HG02678 (cell line): ENCODE measurements around the gene GRIK4.
"Not testable (repeated sequence)": the region's sequence is repeated elsewhere in the genome, so short reads cannot be mapped to it uniquely, and the experiment has no call there.

Source experiments
- ATAC-seq: cut with Tn5 transposase; IDR thresholded peaks from one replicate; pipeline ENCODE4 v1.9.1; 2021; ENCODE audit warnings: mild to moderate bottlenecking, moderate library complexity; ENCODE audit not compliant: unreplicated experiment

Gene GRIK4

GRCh38 chr11:120722524-120722923 is 211.0 kb downstream of the GRIK4 start:
- ATAC-seq, result no peak

DNA sequence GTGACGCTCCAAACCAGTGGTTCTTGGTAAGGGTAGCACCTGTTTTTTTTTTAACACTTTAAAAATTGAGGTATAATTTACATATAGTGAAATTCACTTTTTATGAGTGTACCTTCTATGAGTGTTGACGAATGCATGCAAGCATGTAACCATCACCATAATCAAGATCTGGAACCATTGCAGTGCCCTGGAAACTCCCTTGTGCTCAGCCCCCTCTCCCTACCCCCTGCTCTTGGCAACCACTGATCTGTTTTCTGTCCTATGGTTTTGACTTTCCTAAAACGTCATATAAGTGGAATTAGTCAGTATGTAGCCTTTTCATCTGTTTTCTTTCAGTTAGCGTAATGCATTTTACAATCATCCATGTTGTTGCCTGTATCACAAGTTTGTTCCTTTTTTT is 212.2 kb downstream of the GRIK4 start:
- no peak for ATAC-seq

DNA sequence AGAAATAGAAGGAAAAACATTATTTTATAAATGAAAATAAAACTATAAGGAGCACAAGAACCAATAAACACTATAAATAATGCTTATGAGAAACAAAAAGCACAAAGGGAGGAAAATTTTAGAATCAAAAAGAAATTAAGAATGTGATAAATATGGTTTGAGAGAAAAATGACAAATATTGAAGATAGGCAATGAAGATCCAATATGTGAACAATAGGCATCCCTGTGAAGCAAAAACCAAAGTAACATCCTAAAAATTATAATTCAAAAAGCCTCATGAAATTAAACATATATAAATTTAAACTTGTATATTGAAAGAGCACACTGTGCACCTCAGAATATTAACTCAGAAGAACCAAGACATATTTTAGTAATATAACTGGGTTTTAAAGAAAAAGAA is 216.2 kb downstream of the GRIK4 start:
- ATAC-seq, result no peak

DNA sequence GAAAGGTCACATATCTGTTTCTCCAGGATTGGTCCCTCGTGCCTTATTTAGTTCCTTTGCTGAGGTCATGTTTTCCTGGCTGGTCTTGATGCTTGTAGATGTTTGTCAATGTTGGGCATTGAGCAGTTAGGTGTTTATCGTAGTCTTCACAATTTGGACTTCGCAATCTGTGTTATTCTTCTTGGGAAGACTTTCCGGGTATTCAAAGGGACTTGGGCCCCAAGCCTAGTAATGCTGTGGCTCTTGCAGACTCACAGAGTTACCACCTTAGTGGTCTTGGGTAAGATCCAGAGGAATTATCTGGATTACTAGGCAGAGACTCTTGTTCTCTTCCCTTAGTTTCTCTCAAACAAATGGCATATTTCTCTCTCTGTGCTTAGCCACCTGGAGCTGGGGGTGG is 223.5 kb downstream of the GRIK4 start:
- no peak for ATAC-seq

GRCh38 chr11:120738516-120739046 is 227.0 kb downstream of the GRIK4 start:
- no peak for ATAC-seq

DNA sequence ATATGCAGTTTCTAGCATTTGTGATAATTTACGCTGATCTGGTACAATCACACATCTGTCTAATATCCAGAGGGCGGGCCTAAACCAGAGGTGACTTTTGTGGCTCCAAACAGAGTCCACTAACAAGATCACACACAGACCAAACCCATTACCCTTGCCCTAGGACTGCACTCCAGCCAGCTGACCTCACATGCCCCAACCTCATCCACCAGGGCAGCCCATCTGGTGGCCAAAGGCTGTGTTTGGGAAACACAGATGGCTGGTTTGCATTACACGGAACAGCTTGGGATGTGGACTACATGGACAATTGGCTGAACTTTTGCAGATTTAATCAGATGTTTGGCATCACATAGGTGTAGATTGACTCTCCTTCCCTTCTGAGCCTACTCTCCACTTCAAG is 228.2 kb downstream of the GRIK4 start:
- ATAC-seq, result no peak

DNA sequence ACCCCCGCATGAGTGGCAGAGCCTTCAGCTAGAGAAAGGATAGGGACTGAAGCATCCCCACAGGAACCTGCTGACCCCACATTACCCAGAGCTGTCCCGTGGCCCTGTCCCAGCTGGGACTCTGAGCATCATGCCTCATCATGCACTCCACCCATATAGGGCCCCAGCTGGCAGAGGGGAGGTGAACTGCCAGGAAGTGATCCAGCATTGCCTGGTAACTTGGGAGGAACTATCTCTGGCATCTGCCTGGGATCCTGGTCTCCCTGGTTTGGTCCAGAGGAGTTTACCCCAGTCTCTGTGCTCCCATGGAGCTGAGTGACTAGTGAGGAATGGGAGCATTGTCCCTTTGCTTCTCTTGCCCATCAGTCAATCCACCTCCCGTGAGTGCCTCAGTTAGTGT is 228.8 kb downstream of the GRIK4 start:
- ATAC-seq, result no peak

- no peak for ATAC-seq
Observed at GRCh38 chr11:120744016-120744994, 232.8 kb downstream of the GRIK4 start.

DNA sequence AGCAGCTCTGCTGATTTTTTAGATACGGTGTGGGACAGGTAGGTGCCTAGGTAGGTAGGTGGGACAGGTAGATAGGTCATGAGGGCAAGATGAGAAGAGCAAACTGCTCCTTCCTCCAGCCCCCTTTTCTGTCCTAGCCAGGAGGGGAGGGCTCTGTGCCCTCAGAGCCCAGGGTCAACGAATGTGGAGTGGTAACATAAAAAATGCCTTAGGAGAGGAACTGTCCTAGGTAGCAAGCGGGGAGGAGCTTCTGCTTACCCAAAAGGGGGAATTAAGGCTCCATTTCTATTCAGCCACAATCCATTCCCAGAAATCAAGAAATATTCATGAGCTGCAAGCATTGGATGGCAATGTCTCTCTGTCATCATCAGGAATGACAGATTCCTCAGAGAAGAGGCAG is 234.8 kb downstream of the GRIK4 start:
- ATAC-seq, result no peak

DNA sequence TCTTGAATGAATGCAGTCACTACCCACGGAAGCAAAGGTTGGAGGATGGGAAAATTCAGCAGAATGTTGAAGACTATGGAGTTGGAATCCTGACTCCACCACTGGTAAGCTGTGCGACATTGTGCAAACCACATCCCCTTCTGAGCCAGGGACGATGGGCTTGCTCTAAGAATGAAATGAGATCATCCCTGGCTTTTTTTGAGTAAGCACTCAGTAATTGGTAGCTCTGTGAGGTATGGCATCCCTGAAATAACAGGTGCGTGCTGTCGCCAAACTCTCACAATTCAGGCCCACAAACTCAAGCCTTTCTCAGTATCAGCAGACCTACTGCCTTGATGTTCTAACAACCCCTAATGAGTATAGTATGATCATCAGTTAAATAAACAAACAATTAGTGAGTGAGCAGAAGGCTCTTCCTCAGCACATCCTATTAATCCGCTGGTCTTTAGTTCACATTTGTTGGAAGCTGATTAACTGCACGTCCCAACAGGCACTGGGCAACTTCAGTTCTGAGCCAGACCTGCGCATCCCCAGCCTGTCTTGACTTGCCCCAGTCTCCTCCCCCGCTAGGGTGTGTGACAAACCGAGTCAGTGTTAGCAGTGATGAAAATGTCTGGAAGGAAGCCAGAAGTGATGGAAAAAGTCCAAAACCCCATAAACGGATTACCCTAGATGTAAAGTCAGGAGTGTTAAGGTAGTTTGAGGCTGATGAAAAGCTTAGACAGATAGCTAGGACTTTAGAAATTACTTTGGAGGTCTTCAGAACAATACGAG is 235.5 kb downstream of the GRIK4 start:
- ATAC-seq, result no peak

DNA sequence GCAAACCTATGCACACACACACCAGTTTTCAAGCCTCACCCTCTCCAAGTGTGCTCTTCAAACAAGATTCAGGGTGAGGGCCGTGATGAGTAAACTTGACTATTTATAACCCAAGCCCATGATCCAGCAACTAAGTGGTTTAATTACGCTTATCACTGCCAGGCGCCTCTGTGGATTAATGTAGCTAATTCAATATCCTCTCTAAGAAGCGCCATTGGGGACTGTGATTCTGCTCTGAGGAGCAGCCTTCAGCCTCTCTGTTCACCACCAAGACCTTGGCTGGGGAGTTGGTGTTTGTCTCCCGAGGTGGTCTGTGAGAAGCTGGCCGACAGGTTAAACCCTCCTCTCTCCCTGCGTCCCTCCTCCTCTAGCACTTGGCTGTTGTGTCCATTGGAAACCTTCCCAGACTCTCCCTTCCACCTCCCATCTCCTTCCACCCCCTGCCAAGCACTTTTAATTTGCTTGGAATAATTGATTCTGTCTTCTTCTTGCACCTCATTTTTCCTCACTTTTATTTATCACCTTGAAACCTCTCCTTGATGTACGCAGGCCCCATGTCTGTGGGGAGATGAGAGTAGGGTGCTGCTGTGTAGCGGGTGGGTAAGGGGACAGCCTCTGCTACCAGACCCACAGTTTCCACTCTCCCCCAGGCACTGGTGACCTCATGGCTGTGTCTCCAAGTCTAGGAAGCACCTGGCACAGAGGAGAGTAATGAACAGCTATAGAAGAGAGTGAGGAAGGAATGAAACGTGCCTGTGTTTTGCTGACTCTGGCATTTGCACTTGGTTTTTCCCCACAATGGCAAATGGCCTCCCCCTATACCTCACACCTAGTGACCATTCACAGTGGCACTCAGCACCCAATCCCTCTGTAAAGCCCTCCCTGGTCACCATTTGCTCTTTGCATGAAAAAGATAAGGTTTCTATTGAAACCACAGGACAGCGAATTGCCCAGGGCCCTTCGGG is 236.6 kb downstream of the GRIK4 start:
- no peak for ATAC-seq

DNA sequence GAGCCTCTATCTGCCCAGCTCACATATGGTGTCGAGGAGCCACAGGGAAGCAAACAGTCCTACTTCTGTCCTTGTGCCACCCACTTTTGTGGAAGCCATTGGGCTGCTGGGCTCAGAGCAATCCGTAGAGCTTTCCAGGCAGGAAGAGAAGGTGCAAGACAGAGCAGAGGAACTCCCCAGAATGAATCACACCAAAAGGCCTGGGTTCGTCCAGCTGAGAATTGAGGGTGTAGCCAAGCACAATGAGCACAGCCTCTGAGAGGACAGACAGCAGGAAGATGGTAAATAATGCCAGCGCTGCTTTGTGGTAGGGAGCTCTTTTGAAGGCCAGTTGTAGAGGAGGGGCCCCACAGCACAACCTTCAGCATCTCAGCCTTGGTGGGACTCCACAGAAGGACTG is 237.8 kb downstream of the GRIK4 start:
- ATAC-seq, result no peak

DNA sequence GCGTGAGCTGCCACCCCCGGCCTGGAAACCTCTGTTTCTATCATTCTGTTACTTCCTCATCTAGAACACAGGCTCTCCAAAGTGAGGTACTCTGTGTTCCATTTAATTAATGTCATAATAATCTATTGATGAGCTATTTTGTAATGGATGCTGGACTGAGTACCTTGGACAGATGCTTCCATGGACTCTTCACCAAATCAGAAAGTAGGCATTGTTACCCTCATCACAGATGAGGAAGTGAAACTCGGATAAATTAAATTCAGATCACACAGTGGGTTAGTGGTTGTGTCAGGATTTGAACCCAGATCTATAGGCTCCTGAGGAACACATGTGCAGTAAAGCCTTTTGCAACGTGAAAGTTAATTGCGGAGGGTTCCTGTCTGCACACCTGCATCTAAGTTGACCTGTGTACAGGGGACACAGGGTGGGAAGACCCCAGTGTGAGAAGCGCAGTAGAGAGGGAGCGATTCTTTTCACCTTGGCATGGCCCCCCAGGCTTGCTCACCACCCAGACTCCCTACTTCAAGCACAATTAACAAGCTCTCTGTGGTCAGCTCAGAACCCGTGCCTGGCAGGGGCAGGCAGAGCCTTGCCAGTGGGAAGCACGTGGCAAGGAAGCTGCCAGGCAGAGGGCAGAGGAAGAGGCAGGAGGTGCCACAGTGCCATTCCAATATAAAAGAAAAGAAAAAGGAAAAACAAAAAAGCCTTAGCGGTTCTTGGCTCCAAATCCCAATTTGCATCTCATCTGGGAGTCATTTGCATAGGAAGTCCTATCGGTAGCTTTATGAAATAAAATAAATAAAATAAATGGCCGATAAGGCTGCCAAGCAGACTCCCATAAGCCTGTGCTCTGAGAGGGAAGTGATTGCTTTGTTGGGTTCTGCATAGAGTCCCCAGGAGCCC is 239.3 kb downstream of the GRIK4 start:
- ATAC-seq, result no peak

DNA sequence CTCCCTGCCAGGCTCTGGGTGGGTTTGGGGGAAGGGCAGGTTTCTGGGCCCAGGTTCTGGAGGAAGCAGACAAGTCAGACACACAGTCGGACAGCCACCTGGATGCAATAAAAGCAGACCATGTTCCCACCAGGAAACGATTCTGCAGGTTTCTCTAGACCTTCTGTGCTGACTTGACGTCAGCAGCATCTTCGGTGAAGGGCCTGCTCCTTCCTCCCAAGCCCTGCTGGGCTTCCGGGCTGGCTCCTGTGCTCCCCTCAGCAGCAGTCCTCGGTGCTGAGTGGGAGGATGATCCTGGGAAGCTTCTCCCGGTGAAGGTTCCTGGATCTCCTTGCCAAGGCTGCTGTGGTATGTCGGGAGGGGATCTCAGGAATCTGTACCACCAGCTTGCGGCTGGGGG is 240.0 kb downstream of the GRIK4 start:
- no peak for ATAC-seq

DNA sequence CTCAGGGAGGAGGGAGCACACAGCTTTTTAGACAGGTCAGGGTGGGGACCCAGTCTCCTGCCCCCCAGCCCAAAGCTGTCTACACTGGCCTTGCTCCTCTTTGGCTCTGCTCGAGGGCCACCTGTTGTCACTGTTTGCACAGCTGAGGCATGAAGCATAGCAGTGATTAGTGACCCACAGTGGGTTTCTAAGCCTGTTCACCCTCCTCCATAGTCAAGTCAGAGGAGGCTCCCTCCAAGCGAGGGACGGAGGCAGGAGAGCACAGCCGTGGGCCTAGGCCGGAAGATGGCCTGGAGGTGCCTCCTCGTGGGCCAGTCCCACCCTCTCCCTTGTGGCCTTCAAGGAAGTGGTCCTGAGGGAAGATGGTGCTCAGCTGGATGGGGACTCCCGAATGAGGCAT is 241.1 kb downstream of the GRIK4 start:
- no peak for ATAC-seq

DNA sequence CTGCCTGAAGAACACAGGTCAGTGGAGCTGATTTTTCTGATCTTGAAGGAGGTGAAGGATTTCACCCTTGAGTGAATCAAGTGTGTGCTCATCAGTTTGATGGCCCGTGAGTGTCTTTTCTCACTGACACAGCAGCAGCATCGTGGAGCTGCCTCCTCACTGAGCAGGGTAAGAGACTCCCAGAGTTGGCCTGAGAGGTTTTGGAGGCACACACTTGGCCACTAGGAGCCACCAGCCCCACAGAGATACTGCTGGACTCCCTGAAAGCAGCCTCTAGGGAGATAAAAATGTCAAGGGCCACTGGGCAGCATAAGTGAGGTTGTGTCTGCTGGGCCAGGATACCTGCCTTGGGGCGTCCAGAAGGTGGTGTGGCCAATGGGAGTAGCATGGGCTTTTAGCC is 245.4 kb downstream of the GRIK4 start:
- no peak for ATAC-seq

DNA sequence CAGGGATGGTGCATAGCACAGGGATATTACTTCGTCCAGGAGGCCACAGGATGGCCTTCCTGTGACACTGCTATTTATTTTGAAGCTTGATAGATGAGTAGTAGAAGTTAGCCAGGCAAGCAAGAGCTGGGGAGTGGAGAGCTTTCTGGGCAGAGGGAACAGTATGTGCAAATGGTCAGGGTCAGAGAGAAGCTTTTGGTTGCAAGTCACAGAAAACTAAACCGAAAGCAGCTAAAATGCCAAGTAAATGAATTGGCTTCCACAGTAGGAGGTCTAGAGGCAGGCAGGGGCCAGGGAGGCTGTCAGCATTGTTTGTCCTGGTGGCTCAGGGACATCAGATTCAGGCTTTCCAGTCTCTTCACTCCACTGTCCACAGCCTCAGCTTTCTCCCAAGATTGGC is 247.5 kb downstream of the GRIK4 start:
- no peak for ATAC-seq

DNA sequence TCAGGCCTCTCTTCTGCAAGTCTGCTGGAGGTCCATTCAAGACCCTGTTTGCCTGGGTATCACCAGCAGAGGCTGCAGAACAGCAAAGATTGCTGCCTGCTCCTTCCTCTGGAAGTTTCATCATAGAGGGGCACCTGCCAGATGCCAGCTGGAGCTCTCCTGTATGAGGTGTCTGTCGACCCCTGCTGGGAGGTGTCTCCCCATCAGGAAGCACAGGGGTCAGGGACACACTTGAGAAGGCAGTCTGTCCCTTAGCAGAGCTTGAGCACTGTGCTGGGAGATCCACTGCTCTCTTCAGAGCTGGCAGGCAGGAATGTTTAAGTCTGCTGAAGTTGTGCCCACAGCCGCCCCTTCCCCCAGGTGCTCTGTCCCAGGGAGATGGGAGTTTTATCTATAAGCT is 254.2 kb downstream of the GRIK4 start:
- ATAC-seq, result not testable (repeated sequence)

DNA sequence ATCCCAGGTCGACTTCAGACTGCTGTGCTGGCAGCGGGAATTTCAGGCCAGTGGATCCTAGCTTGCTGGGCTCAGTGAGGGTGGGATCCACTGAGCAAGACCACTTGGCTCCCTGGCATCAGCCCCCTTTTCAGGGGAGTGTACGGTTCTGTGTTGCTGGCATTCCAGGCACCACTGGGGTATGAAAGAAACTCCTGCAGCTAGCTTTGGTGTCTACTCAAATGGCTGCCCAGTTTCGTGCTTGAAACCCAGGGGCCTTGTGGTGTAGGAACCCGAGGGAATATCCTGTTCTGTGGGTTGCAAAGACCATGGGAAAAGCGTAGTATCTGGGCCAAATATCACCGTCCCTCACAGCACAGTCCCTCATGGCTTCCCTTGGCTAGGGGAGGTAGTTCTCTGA is 254.8 kb downstream of the GRIK4 start:
- no peak for ATAC-seq

- ATAC-seq, result no peak
Observed at GRCh38 chr11:120768949-120769348, 257.4 kb downstream of the GRIK4 start.
